GM23248 (cell line): Measurements from ENCODE around the gene IL1RAPL1. TPM values are rescaled to one million over a fixed set of nuclear protein-coding genes. Genes with fewer than 3 reads are reported as not detected.

ENCODE experiments used
- DNase-seq: peaks from one replicate; pipeline ENCODE4 v3.0.0-alpha.2; 2015
- H2AFZ ChIP-seq: fragments of 200-600 bp; sonication (generic); 2 replicates; pipeline ENCODE4 v1.6.1; 2016; ENCODE audit warnings: antibody characterized with exemption
- H3F3A ChIP-seq: fragments of 200-600 bp; sonication (generic); 2 replicates; pipeline ENCODE4 v1.6.1; 2016; ENCODE audit warnings: mild to moderate bottlenecking, antibody characterized with exemption, mixed run types; ENCODE audit not compliant: insufficient read depth
- H3K27ac ChIP-seq: fragments of 200-600 bp; sonication (generic); 2 replicates; pipeline ENCODE4 v1.5.1; 2016; ENCODE audit warnings: mild to moderate bottlenecking
- H3K27me3 ChIP-seq: fragments of 200-600 bp; sonication (generic); replicated peaks from 2 replicates; pipeline ENCODE4 v1.6.1; 2016; ENCODE audit warnings: mild to moderate bottlenecking; ENCODE audit not compliant: insufficient read depth
- H3K36me3 ChIP-seq: fragments of 200-600 bp; sonication (generic); 2 replicates; pipeline ENCODE4 v1.6.1; 2016; ENCODE audit warnings: low read depth, mild to moderate bottlenecking
- H3K4me1 ChIP-seq: fragments of 200-600 bp; sonication (generic); 2 replicates; pipeline ENCODE4 v1.6.1; 2016; ENCODE audit warnings: mild to moderate bottlenecking; ENCODE audit not compliant: insufficient read depth
- H3K4me2 ChIP-seq: fragments of 200-600 bp; sonication (generic); one replicate; pipeline ENCODE4 v1.6.1; 2016; ENCODE audit warnings: mild to moderate bottlenecking; ENCODE audit not compliant: unreplicated experiment
- H3K4me3 ChIP-seq: fragments of 200-600 bp; sonication (generic); 2 replicates; pipeline ENCODE4 v1.5.1; 2016; ENCODE audit warnings: mild to moderate bottlenecking
- H3K79me2 ChIP-seq: fragments of 200-600 bp; sonication (generic); 2 replicates; pipeline ENCODE4 v1.6.1; 2016; ENCODE audit warnings: mild to moderate bottlenecking; ENCODE audit not compliant: insufficient read depth
- H3K9ac ChIP-seq: fragments of 200-600 bp; sonication (generic); 2 replicates; pipeline ENCODE4 v1.6.1; 2016; ENCODE audit warnings: mild to moderate bottlenecking
- H3K9me2 ChIP-seq: fragments of 200-600 bp; sonication (generic); 2 replicates; pipeline ENCODE4 v1.6.1; 2016; ENCODE audit warnings: mixed run types, mild to moderate bottlenecking, moderate library complexity; ENCODE audit not compliant: insufficient read depth
- H3K9me3 ChIP-seq: fragments of 200-600 bp; sonication (generic); one replicate; pipeline ENCODE4 v1.6.1; 2017; ENCODE audit warnings: low read depth
- H4K20me1 ChIP-seq: fragments of 200-600 bp; sonication (generic); 2 replicates; pipeline ENCODE4 v1.6.0; 2016; ENCODE audit not compliant: insufficient read depth
- EZH2 ChIP-seq: fragments of 200-600 bp; sonication (generic); IDR thresholded peaks from 2 replicates; pipeline ENCODE4 v1.6.1; 2018; ENCODE audit warnings: antibody characterized with exemption, mild to moderate bottlenecking; ENCODE audit not compliant: insufficient read depth, poor library complexity, severe bottlenecking
- EZH2phosphoT487 ChIP-seq: fragments of 200-600 bp; sonication (generic); IDR thresholded peaks from 2 replicates; pipeline ENCODE4 v1.6.1; 2018; ENCODE audit warnings: antibody characterized with exemption, moderate library complexity, mild to moderate bottlenecking, low read depth; ENCODE audit not compliant: insufficient read depth
- WGBS, 2 experiments: methylation state at CpG; one replicate each; pipeline ENCODE4 v1.1.6; 2015 to 2017; ENCODE audit warnings: low lambda C conversion rate in 2 of 2, low coverage in 1 of 2; ENCODE audit errors: missing lambda C conversion rate in 2 of 2; 5-methylcytosine and 5-hydroxymethylcytosine counted together
- in situ Hi-C: fragments of 300-500 bp; cut with MboI; formaldehyde crosslinking; loops from 2 replicates; pipeline ENCODE4 v1.15.0; 2020
- polyA plus RNA-seq: library from polyadenylated mRNA; unstranded; fragments of >200 nt; fragmentation: Nextera tagmentation; extraction: Ambion mirVana; gene quantifications from 2 replicates; pipeline ENCODE4 v1.2.1, GENCODE V29; 2016
- total RNA-seq: library from RNA; depleted of rRNA; stranded (reverse); fragments of >200 nt; shearing (Covaris generic); gene quantifications from 2 replicates; pipeline ENCODE4 v1.2.3, GENCODE V29; 2014

Gene IL1RAPL1
- total and polyA plus RNA-seq, 2 experiments from 2014 or later = not detected

GRCh38 chrX:29023207-29023606, 436.0 kb downstream of the IL1RAPL1 start:
- Histone ChIP-seq H3K4me1 (no peaks in the 10 kb centered on the region), H3K36me3 (no peaks in the 10 kb centered on the region), H3K9ac (no peak overlapping the region), H3K4me3 (no peak overlapping the region), H2AFZ (no peak overlapping the region), H3K9me2 (no peaks in the 10 kb centered on the region), H3K79me2 (no peaks in the 10 kb centered on the region), H4K20me1 (no peaks in the 10 kb centered on the region), H3K27ac (no peak overlapping the region), H3K9me3 (no peaks in the 10 kb centered on the region), H3F3A (no peaks in the 10 kb centered on the region), H3K4me2 (no peak overlapping the region), H3K27me3 (no peaks in the 10 kb centered on the region)
- no peak for TF ChIP-seq EZH2phosphoT487
- TF ChIP-seq EZH2 = no peak
- no peak for DNase-seq
- in situ Hi-C loops = no loop called here

- no peaks in the 10 kb centered on the region for H4K20me1 ChIP-seq
- H3K27me3 ChIP-seq = no peaks in the 10 kb centered on the region
- H3K27ac ChIP-seq = no peak overlapping the region
- no peak overlapping the region for H3K4me2 ChIP-seq
- in situ Hi-C loops = no loop called here
- DNase-seq = no peak
- no peaks in the 10 kb centered on the region for H3K4me1 ChIP-seq
- H3K9ac ChIP-seq = no peak overlapping the region
- H3K4me3 ChIP-seq = no peak overlapping the region
- H3K9me2 ChIP-seq = no peaks in the 10 kb centered on the region
- TF ChIP-seq EZH2 = no peak
- TF ChIP-seq EZH2phosphoT487 = no peak
- H3K79me2 ChIP-seq = no peaks in the 10 kb centered on the region
- H3F3A ChIP-seq = no peaks in the 10 kb centered on the region
- H3K36me3 ChIP-seq = no peaks in the 10 kb centered on the region
- no peak overlapping the region for H2AFZ ChIP-seq
- no peaks in the 10 kb centered on the region for H3K9me3 ChIP-seq
- 4 to 11% methylated on average over 2 of the region's 2 CpGs for WGBS, 2 experiments
These were observed 437.6 kb downstream of the IL1RAPL1 start for GRCh38 chrX:29024871-29025270.

- no peak for DNase-seq
- Histone ChIP-seq H3K36me3 (no peaks in the 10 kb centered on the region), H3K9ac (no peak overlapping the region), H3K9me3 (no peaks in the 10 kb centered on the region), H3F3A (no peaks in the 10 kb centered on the region), H3K27me3 (no peaks in the 10 kb centered on the region), H3K79me2 (no peaks in the 10 kb centered on the region), H3K4me1 (no peaks in the 10 kb centered on the region), H2AFZ (no peak overlapping the region), H3K4me3 (no peak overlapping the region), H3K9me2 (no peaks in the 10 kb centered on the region), H3K4me2 (no peak overlapping the region), H3K27ac (no peak overlapping the region), H4K20me1 (no peaks in the 10 kb centered on the region)
- TF ChIP-seq EZH2phosphoT487 (no peak), EZH2 (no peak)
- WGBS, 2 experiments = 3 to 5% methylated on average over 2 of the region's 2 CpGs
- in situ Hi-C loops = no loop called here
These were observed 452.3 kb downstream of the IL1RAPL1 start for GRCh38 chrX:29039501-29039900.

- TF ChIP-seq EZH2phosphoT487 (no peak), EZH2 (no peak)
- H3K27me3 ChIP-seq = no peaks in the 10 kb centered on the region
- no peak overlapping the region for H3K4me3 ChIP-seq
- no peaks in the 10 kb centered on the region for H3K9me2 ChIP-seq
- in situ Hi-C loops = no loop called here
- no peak overlapping the region for H3K27ac ChIP-seq
- no peak for DNase-seq
- H2AFZ ChIP-seq = no peak overlapping the region
- 8 to 43% methylated on average over 1 of the region's 1 CpG for WGBS, 2 experiments
- H3K4me1 ChIP-seq = no peaks in the 10 kb centered on the region
- no peak overlapping the region for H3K4me2 ChIP-seq
- no peak overlapping the region for H3K9ac ChIP-seq
- no peaks in the 10 kb centered on the region for H3K79me2 ChIP-seq
- H3K36me3 ChIP-seq = no peaks in the 10 kb centered on the region
- H4K20me1 ChIP-seq = no peaks in the 10 kb centered on the region
- H3F3A ChIP-seq = no peaks in the 10 kb centered on the region
- H3K9me3 ChIP-seq = no peaks in the 10 kb centered on the region
These were observed 452.9 kb downstream of the IL1RAPL1 start for GRCh38 chrX:29040160-29040559.

- WGBS, 2 experiments = 18 to 28% methylated on average over 2 of the region's 2 CpGs
- Histone ChIP-seq H3K4me1 (no peaks in the 10 kb centered on the region), H3K9me2 (no peaks in the 10 kb centered on the region), H3K9ac (no peak overlapping the region), H3K9me3 (no peaks in the 10 kb centered on the region), H3K79me2 (no peaks in the 10 kb centered on the region), H3K36me3 (no peaks in the 10 kb centered on the region), H3K27ac (no peak overlapping the region), H3F3A (no peaks in the 10 kb centered on the region), H3K4me2 (no peak overlapping the region), H3K27me3 (no peaks in the 10 kb centered on the region), H2AFZ (no peak overlapping the region), H3K4me3 (no peak overlapping the region), H4K20me1 (no peaks in the 10 kb centered on the region)
- TF ChIP-seq EZH2 = no peak
- in situ Hi-C loops = no loop called here
- DNase-seq = no peak
These were observed 455.1 kb downstream of the IL1RAPL1 start for GRCh38 chrX:29042341-29042740.
